Left lung (tissue), 10 donors: Measurements from ENCODE around the gene UGT1A7. TPM values are rescaled to one million over a fixed set of nuclear protein-coding genes. Genes with fewer than 3 reads are reported as not detected.

ENCODE experiments used
- ATAC-seq: fragments of 200-7000 bp; cut with Tn5 transposase; one replicate; pipeline ENCODE4 v1.9.1; 2020; ENCODE audit warnings: moderate library complexity
- DNase-seq, 4 donors: peaks; one replicate each; pipeline ENCODE4 v3.0.0-alpha.2; 2013 to 2020
- H3K27ac ChIP-seq, 2 donors: fragments of 200-600 bp; sonication (generic) in 1 of 2; one replicate each; pipeline versions ENCODE4 v1.5.0 to v1.8.0; 2020 to 2021
- H3K27me3 ChIP-seq, 2 donors: fragments of 200-600 bp; sonication (generic) in 1 of 2; one replicate each; pipeline versions ENCODE4 v1.5.0 to v1.8.0; 2020 to 2021
- H3K36me3 ChIP-seq, 2 donors: fragments of 200-600 bp; sonication (generic) in 1 of 2; one replicate each; pipeline versions ENCODE4 v1.5.0 to v1.8.0; 2020 to 2021
- H3K4me1 ChIP-seq, 2 donors: fragments of 200-600 bp; one replicate each; pipeline ENCODE4 v1.8.0; 2021
- H3K4me3 ChIP-seq, 2 donors: fragments of 200-600 bp; sonication (generic) in 1 of 2; one replicate each; pipeline versions ENCODE4 v1.5.0 to v1.8.0; 2020 to 2021; ENCODE audit warnings: mild to moderate bottlenecking in 1 of 2
- H3K9me3 ChIP-seq, 2 donors: fragments of 200-600 bp; sonication (generic) in 1 of 2; one replicate each; pipeline versions ENCODE4 v1.5.0 to v1.8.0; 2020 to 2021
- CTCF ChIP-seq, 2 donors: fragments of 200-600 bp; sonication (generic) in 1 of 2; IDR thresholded peaks; one replicate each; pipeline versions ENCODE4 v1.5.0 to v1.8.0; 2021; ENCODE audit warnings: antibody characterized with exemption in 2 of 2
- intact Hi-C, 2 donors: fragments of 100-400 bp; cut with DNase I; formaldehyde crosslinking; loops; one replicate each; pipeline versions ENCODE4 v1.11.2 to v1.14.2; 2022
- polyA plus RNA-seq, 6 donors: library from polyadenylated mRNA; unstranded; fragments of 120-200 nt; gene quantifications; one replicate each; pipeline ENCODE4 v1.2.1, GENCODE V29; 2013; ENCODE audit not compliant: insufficient read length in 6 of 6
- total RNA-seq, 2 donors: library from RNA; stranded (reverse); fragmentation: NEBNext Ultra II Directional; extraction: Animal tissue kit (Norgen Biotek cat#: 25700); gene quantifications; one replicate each; pipeline ENCODE4 v1.2.1, GENCODE V29; 2021
- donor health status: DM: no; HTN: yes; CAD: no.
- donor health status: DM: no; HTN: no; CAD: no.

UGT1A7 gene
- total and polyA plus RNA-seq, 8 donors = not detected

- Histone ChIP-seq H3K4me3 (no peak overlapping the region), H3K27me3 (no peaks in the 10 kb centered on the region), H3K4me1 (no peaks in the 10 kb centered on the region), H3K36me3 (no peaks in the 10 kb centered on the region), H3K9me3 (no peaks in the 10 kb centered on the region), H3K27ac (no peak overlapping the region)
- DNase-seq (no peak), ATAC-seq (no peak)
- intact Hi-C loops = no loop called here
- TF ChIP-seq CTCF (IDR thresholded peaks at IDR 0.05) = no peak
These were observed 23.1 kb upstream of the UGT1A7 start for GRCh38 chr2:233658610-233659009.

GRCh38 chr2:233663911-233664310, 17.8 kb upstream of the UGT1A7 start:
- Histone ChIP-seq H3K36me3 (no peaks in the 10 kb centered on the region), H3K9me3 (peaks cover 0 to 7% of the 10 kb centered on the region in 2 donors), H3K27ac (no peak overlapping the region), H3K4me1 (no peaks in the 10 kb centered on the region), H3K4me3 (no peak overlapping the region), H3K27me3 (no peaks in the 10 kb centered on the region)
- no peak for TF ChIP-seq CTCF (IDR thresholded peaks at IDR 0.05)
- intact Hi-C loops = no loop called here
- ATAC-seq (no peak), DNase-seq (no peak)

GRCh38 chr2:233668605-233669260, 13.0 kb upstream of the UGT1A7 start:
- intact Hi-C loops = no loop called here
- no peak for DNase-seq
- no peak for TF ChIP-seq CTCF (IDR thresholded peaks at IDR 0.05)
- peaks cover 0 to 6% of the 10 kb centered on the region in 2 donors for H3K9me3 ChIP-seq
- H3K4me1 ChIP-seq = no peaks in the 10 kb centered on the region
- H3K4me3 ChIP-seq = no peak overlapping the region
- no peak overlapping the region for H3K27ac ChIP-seq
- no peaks in the 10 kb centered on the region for H3K36me3 ChIP-seq
- no peak for ATAC-seq
- no peaks in the 10 kb centered on the region for H3K27me3 ChIP-seq

GRCh38 chr2:233671290-233672161, 10.2 kb upstream of the UGT1A7 start, which contains the start of gene UGT1A9:
Gene UGT1A9, plus strand, starts transcription at chr2:233671898. Its CDS starts 37 bp downstream, at chr2:233671935.
- H3K9me3 ChIP-seq = no peaks in the 10 kb centered on the region
- H3K36me3 ChIP-seq = no peaks in the 10 kb centered on the region
- H3K4me3 ChIP-seq = no peak within 1 kb of the TSS
- no peak for DNase-seq
- no peaks in the 10 kb centered on the region for H3K27me3 ChIP-seq
- no peak for ATAC-seq
- no peak within 1 kb of the TSS for H3K27ac ChIP-seq
- TF ChIP-seq CTCF (IDR thresholded peaks at IDR 0.05) = no peak
- H3K4me1 ChIP-seq = no peaks in the 10 kb centered on the region
- intact Hi-C loops = no loop called here

GRCh38 chr2:233672886-233673285, 8.8 kb upstream of the UGT1A7 start:
- intact Hi-C loops = no loop called here
- DNase-seq (no peak), ATAC-seq (no peak)
- no peak for TF ChIP-seq CTCF (IDR thresholded peaks at IDR 0.05)
- no peak overlapping the region for H3K4me3 ChIP-seq
- H3K4me1 ChIP-seq = no peaks in the 10 kb centered on the region
- no peaks in the 10 kb centered on the region for H3K36me3 ChIP-seq
- no peaks in the 10 kb centered on the region for H3K9me3 ChIP-seq
- no peak overlapping the region for H3K27ac ChIP-seq
- H3K27me3 ChIP-seq = no peaks in the 10 kb centered on the region
